Measurements from ENCODE around the gene PAIP2. TPM values are rescaled to one million over a fixed set of nuclear protein-coding genes. Genes with fewer than 3 reads are reported as not detected.
A peak's percentile ranks its signal among the peaks of the same experiment; 100 is the strongest.

PAIP2 gene
- total RNA-seq, 1 donor from 2014 or later = 133 TPM

DNA sequence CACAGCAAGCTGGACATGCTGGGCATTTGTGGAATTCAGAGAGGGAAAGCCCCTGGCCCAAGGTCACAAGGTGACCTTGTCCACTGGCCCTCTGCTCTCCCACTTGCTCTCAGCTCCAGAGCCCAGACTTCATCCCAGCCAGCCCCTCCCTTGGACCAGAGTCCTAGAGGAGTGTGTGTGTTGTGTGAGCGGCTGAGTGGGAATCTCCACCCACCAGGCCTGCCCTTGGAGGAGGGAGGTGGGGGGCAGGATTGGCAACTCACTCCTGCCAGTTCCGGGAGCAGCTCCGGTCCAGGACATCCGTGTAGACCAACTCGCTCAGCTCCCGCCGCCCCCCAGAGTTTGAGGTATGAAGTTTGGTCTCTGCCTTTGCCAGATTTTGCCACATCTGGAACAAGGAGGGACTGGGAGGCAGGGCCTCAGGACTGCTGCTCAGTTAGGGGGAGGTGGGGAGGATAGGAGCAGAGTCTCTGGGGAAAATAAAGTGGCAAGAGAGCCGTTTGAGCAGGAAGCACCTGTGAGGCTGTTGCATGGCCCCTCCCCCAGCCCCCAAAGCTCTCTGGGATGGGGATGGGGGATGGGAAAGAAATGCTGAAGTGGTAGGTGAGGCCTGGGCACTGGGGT is 46.7 kb downstream of the PAIP2 start:
- DNase-seq (ENCODE audit: low spot score) = no peak
- intact Hi-C loops (cut with DNase I) = no loop called here

DNA sequence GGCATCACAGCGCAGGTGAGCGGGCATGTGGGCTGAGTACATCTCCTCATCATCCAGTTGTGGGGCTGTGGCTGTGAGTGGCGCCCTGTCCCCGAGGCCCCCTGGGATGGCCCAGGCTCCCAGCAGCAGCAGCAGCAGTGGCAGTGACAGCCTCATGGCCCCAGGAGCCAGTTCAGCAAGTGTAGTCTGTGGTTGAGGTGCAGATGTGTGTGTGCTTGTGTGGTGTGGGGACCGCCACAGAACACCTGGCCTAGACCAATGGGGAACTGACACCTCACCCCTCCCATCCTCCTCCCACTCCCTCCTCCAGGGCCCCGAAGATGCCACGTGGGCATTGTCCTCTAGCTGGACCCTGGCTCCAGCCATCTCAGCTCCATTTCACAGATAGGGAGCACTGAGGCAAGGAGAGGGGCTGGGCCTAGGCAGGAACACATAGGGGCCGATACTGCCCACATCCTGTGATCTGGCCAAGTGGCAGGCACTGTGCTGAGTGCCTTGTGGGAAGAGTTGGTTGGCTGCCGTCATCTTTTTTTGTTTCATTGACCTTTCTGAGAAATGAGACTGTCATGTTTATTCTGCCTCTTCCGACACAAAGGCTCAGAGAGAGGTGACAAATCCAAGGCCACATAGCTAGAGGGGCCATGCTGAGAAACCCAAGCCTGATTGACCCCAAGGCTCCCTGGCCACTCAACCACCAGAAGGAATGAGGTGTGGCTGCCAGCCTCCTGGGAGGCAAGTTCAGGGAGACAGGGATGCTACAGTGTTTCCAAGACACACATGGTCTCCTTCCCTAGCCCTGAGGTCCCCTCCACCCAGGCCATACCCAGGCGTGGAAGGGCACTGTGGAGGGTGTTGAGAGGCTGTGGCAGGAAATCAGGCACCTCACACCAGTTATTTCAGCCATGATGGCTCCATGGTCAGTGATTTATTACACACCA is 48.3 kb downstream of the PAIP2 start, which contains the start of gene MZB1:
Gene MZB1 (minus strand): TSS at position 213 of the 938 bp plus-strand sequence. CDS start 57 bp downstream, at position 156.
- DNase-seq (ENCODE audit: low spot score) = peak; percentile 55
- intact Hi-C loops (cut with DNase I) = loop anchor here (5.0 kb wide), 3 partner anchors 48 to 123 kb away; partner anchors contain the start of genes MATR3 and PAIP2

DNA sequence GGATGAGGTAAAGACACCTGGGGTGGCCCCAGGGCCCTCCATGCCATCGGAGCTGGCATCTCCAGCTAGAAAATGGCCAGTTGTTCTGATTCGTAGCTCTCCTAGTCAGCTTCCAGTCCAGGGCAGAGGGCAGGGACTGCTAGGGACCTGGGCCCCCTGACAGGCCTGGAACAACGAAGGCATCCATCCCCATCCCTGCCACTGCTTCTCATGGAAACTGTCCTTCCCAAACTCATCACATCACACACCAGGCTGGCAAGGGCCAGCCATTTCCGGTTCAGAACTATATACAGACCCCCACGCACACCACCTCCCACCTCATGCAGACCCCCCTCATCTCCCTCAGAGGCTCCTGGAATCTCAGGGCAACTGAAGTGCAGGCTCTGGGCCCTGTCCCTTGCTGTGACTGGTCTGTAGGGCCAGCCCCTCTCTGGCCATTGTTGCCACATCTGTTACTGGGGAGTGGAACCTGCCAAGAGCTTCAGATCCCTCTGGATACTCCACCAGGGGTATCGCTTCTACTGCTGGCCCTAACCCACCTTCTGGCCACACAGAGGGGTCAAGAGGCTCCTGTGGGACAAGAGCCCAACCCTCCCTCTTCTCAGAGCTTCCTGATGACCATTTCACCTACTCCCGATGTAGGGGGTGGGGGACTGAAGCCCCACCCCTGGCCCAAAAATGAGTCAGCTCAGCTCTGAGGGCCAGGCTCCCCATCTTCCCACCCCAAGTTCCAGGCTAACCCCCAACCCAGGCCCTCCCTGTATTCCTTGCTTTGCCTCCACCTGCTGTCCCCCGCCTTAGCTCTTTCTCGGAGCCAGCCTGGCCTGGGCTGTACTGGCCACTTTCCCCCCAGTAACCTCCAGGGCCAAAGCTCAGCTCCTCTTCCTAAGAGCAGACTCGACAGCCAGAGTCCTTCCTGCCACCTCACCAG is 49.2 kb downstream of the PAIP2 start:
- intact Hi-C loops (cut with DNase I) = loop anchor here (5.0 kb wide), 3 partner anchors 49 to 124 kb away; partner anchors contain the start of genes MATR3 and PAIP2
- DNase-seq (ENCODE audit: low spot score) = peak; percentile 46

DNA sequence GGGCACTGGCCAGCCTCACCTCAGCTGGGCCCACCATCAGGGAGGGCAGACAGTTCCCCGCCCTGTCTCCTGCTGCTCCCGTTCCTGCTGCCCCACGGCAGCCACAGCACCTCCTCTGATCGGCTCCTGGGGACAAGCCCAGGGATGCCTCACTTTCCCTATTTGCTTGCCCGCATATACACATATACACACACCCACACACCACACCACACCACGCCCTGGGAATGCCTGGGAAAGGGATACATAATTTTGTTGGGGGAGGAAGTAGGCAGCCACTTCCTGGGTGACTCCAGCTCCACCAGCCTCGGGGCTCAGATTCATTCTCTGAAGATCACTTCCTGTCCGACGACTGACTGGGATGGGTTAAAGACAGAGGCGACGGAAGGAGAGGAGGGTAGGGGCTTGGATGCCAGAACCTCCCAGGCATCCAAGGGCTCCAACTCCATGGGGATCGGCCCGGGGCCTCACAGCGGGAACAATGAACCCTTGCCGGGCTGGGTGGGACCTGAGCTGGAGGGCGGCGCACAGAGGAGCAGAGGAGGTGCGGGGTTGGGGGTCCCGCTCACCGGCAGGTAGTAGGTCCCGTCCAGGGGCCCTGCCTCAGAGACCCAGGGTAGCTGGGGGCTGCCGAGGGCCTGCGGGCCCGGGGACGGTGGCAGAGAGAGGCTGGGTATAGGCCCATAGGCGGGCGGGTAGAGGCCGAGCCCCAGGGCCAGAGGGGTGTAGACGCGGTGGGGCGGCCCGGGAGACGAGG is 50.1 kb downstream of the PAIP2 start:
- intact Hi-C loops (cut with DNase I) = loop anchor here (5.0 kb wide), 3 partner anchors 49 to 124 kb away; partner anchors contain the start of genes MATR3 and PAIP2
- no peak for DNase-seq (ENCODE audit: low spot score)

DNA sequence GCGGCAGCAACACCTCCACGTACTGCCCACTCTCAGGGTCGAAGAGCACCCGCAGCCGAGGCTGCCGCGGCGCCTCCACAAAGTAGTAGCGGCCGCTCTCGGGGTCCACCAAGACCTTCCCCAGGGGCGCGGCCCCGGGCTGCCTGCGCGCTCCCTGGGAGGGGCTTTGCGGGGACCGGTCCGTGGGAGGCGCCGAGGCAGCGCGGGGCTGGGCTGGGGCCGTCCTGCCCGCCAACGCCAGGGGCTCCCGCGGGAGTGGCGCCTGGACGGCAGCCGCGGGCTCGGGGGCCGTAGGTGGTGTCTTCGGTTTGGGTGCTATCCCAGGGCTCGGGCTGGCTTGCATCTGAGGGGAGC is 50.6 kb downstream of the PAIP2 start:
- DNase-seq (ENCODE audit: low spot score) = no peak
- intact Hi-C loops (cut with DNase I) = loop anchor here (5.0 kb wide), 3 partner anchors 50 to 125 kb away; partner anchors contain the start of genes MATR3 and PAIP2

DNA sequence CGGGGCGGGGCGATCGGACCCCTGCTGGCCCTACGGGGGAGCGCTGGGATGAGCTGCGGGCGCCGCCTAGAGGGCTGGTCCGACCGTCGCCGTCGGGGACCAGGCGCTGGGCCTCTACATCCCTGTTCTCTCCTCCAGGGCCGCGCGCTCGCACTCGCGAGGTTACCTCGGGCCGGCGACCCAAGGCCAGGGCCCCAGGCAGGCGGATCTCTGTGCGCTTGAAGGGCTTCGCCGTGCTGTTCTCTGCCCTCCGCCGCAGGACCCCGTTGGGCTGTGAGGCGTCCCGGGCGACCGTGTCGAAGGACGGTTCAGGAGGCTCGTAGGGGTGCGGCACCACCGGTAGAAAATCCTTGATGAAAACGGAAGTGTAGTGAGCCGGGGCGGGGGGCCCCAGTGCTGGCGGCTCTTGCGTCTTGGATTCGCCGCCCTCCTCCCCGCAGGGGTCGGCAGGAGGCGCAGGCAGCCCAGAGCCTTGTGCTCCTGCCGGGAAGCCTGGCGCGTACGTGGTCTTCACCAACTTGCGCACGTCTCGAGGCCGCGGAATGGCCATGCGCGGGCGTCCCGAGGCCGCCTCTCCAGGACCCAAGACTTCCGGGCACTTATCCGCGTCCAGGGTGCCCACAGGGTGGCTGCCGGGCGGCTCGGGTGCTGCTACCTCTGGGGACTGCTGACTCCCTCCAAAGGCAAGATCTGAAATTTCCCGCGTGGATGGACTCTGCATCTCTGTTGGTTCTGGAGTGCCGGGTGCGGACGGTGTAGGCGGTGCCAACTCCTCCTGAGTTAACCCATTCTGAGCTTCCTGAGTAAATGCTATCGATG is 51.2 kb downstream of the PAIP2 start:
- intact Hi-C loops (cut with DNase I) = loop anchor here (5.0 kb wide), 3 partner anchors 51 to 126 kb away; partner anchors contain the start of genes MATR3 and PAIP2

DNA sequence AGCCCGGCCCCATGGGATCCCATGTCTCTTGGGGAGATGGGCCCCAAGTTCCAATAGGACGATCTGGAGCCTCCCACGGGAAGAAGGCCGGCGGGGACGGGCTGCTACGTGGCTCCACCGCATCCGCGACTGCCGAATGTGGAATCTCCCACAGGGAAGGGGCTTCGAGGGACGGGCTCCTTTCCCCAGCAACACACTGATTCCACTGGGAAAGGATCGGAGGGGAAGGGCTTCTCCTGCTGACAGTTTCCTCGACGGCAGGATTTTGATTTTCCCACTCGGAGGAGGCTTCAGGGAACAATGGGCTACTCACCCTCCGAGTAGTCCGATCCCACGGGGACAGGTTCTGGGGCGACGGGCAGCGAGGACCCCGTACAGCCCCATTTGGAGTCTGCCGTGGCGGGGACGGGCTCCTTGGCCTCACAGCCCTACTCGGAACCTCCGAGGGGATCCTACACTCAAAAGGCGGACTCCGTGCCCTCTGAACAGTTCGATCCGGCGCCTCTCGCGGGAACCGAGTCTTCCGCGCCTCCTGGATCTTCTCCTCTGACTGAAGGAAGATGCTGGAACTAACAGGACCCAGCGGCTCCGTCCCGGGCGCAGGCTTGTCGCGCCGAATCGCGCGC is 52.0 kb downstream of the PAIP2 start:
- DNase-seq (ENCODE audit: low spot score) = no peak
- intact Hi-C loops (cut with DNase I) = loop anchor here (2.0 to 5.0 kb wide), 4 partner anchors 25 to 126 kb away; partner anchors contain the start of genes MATR3 and PAIP2

More for the DNA sequence above, 51.2 kb downstream of the PAIP2 start:
- peak; percentile 87 for DNase-seq (ENCODE audit: low spot score)

DNA sequence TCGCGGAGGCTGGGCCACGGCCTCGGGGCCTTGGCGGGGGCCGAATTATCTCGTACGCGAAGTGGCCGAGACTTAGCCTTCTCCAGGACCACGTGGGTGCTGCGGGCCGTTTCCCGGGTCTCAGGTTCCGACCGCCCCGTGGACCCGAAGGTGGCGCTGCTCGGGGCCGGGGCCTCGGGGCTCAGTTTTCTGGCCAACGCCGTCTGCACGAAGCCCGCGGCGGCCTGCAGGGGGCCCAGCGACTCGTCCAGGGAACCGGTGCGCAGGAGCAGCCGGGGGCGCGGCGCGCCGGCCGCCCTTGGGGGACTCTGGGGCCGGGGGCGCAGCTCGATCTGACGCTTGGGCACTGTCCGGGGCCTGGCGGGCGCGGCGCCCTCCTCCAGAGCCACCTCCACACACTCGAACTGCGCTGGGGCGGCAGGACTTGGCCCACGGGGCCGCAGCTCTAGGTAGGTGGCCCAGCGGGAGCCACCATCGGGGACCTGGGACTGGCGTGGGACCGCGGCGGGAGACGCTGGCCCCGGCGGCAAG is 52.5 kb downstream of the PAIP2 start:
- intact Hi-C loops (cut with DNase I) = loop anchor here (2.0 to 5.0 kb wide), 4 partner anchors 25 to 127 kb away; partner anchors contain the start of genes MATR3 and PAIP2
- DNase-seq (ENCODE audit: low spot score) = no peak

DNA sequence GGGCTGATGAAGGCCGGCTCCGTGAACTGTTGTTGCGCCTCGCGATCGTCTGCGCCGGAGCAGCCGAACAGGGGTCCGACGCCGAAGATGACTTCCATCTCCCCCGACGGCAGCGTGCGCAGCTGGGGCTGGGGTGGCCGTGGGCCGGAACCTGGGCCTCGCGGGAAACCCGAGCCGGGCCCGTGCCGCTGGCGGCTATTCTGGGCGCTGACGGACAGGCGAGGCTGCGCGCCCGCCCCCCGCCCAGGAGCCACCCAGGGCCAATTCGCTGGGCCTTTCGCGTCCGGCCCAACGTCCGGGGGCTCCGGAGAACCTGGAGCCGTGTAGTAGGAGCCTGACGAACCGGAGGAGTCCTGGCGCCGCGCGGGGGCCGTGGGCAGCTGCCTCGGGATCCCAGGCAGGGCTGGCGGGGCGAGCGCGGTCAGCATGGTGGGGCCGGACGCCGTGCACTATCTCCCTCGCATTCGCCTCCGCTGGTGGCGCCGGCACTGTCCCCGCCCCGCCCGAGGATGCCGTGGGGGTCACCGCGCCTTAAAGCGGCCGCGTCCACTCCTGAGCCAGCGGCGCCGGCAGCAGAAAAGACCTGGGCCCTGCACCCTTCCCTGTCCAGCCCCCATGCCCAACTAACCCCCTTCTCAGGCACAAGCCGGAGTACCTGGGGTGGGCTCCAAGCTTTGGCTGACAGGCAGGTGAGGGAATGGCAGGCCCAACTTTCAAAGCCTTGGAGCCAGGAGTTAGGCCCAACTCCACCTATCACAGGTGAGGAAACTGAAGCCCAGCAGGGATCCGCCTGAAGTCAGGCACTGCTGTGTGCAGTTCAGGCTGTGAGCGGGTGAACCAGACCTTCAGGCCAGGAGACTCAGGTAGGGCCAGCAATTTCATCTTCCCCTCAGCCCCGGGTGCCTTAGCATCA is 53.3 kb downstream of the PAIP2 start, which contains the start of gene PROB1:
Gene PROB1 (minus strand): TSS at position 451 of the 913 bp plus-strand sequence. CDS start 23 bp downstream, at position 428.
- peak; percentile 87 for DNase-seq (ENCODE audit: low spot score)
- intact Hi-C loops (cut with DNase I) = loop anchor here (2.0 to 5.0 kb wide), 4 partner anchors 24 to 128 kb away; partner anchors contain the start of genes MATR3 and PAIP2

DNA sequence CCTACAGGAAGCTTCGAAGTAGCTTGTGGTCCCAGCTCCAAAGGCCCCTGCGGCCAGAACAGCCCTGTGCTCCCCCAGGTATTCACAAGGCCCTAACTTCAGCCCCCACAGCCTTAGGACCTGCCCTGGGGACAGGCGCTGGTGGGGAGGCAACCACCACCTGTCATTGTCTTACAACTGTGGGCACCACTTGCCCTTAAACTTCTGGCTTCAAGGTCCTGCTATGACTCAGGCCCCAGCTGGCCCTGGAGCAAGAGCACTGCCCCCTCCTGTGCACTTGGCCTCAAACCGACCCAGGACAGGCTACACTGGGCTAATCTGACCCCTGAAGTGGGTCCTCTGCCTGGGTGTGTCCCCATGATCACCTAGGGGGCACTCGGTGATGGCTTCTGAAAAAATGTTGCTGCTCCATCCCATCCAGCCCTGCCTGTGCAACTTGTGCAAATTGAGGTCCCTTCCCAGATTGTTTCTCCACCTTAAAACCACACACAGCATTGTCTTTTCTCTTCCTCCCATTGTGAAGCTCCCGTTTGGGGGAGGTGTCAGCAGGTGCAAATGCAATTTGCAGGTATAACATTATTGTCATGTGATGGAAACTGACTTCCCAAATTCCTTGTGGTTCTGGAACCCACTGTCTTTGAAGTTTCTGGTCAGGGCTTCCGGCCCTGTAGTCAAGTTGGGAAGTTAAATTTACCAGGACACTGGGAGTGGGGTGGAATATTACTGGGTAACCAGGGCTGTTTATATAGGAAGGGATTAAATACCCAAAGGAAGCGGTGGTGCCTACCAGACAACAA is 54.4 kb downstream of the PAIP2 start:
- intact Hi-C loops (cut with DNase I) = loop anchor here (2.0 kb wide), 1 partner anchor 23 kb away; no protein-coding TSS in a partner anchor
- DNase-seq (ENCODE audit: low spot score) = no peak

DNA sequence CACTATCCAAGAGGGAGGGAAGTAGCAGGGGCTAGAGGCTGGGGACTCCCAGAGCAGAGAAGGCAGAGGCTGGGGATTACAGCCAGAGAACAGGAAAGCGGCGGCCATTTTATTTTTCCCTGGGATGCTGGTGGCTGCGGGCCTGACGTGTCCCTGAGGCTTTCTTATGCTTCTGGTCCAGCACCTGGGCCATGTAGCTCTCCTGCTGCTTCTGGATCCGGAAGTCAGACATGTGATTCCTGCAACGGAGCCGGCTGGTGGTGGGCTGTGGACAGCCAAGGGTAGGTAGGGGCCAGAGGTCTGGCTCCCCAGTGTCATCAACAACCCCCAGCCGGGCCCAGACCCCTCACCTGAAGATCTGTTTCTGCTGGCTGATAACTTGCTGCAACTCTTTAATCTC is 55.0 kb downstream of the PAIP2 start:
- intact Hi-C loops (cut with DNase I) = no loop called here
- no peak for DNase-seq (ENCODE audit: low spot score)

DNA sequence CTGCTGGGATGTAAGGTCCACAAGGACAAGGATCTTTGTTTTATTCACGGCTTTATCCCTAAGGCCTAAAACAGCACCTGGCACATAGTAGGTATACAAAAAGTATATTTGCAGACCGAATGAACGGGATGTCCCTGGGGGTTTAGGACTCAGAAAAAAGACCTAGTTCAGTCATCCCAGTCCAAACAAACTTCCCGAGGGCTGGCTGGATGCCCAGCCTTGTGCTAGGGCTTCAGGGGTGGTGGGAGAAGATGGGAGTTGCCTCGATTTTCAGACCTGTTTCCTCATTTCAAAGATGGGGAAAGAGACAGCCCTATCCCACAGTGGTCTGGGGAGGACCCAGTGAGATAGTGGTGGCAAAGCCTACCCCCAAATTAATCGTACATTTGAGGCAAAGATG is 56.3 kb downstream of the PAIP2 start:
- intact Hi-C loops (cut with DNase I) = no loop called here
- DNase-seq (ENCODE audit: low spot score) = no peak

DNA sequence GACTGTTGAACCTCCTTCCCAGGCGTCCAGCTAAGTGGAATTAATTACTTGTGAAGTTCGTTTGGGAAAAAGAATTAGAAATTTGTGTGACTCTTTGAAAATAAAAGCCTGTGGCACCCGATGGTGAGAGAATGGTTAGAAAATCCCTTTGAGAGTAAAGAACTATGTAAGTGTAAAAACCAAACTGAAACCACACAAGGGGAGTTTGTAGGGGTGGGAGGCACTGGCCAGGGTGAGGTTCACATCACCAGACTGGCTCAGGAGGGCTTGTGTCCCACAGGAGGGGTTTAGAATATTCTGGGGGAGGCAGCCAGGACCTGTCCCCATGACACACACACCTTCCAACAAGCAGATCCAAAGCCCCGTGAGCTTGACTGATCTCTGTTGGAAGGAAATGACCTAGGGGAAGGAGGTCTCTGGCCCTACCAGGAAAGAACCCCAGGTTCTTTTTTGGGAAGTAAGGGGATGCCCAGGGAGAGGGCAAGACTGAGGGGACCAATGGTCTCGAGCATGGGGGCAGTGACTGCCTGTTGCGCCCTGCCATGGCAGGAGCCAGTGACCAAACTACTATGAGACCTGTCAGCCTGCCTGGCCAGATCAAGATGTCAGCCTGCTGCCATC is 58.0 kb downstream of the PAIP2 start:
- no peak for DNase-seq (ENCODE audit: low spot score)
- intact Hi-C loops (cut with DNase I) = no loop called here

DNA sequence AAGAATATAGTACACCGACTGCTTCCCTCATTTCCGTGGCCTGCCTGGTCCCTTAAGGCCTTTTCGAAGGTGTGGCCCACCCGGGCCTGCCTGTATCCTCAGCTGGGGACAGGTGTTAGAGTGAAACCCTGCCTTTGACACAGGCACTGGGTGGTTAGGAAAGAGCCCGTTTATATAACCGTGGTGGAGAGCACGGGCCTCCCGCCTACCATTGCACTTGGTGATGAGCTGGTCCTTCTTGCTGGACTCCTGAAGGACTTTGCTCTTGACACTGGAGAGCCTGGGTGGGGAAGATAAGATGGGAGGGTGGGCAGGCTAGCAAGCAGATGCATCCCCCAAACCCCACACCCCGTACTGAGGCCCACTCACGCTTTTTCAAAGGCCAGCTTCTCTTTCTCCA is 59.9 kb downstream of the PAIP2 start:
- no peak for DNase-seq (ENCODE audit: low spot score)
- intact Hi-C loops (cut with DNase I) = no loop called here
